Stimulated activated CD4-positive, alpha-beta T cell treated with anti-CD3 and anti-CD28 coated beads, Interleukin-1b, Interleukin-23, amount 100 ng/mL, for 48 hours (primary cell): ENCODE results near the gene ZNF883.

Source experiments
- DNase-seq: peaks from one replicate; pipeline ENCODE4 v3.0.0-alpha.2; 2020

Gene ZNF883

DNA sequence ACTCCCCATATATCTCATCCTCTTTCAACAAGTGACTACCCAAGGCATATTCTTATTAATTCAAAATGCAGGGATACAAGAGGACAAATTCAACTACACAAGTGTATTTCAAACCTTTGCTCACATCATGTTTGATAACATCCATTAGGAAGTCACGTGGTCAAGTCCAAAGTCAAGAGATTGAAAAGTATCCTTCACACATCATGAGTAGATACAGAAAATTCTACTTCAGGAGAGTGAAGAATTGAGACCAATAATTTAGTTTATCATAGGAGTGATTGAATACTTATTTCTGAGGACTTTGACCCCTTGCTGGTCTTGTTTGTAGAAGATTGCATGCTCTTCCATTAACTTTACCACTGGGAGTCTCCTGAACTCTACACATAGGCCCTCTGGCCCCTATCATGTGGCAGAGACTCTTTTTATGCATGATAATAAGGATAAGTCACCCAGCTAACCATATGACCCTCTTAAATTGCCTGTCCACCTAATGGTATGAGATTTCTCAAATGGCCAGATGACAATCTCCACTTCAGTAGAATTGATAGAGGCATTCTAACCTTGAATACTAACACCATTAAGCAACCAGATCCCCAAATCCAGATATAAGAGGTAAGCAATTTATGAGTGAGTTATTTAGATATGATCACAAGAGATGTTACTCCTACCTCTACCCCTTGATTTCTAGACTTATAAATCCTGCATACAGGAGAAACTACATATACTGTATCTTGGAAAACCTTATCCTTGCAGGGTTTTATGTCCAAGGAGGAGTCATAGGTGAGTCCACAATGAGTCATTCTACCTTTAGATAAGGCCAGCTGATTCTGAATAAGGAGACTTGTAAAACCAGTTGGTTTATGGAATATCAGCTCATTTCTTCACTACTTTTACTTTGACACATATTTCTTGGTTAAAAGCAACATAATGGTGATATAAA is 94.7 kb downstream of the ZNF883 start:
- DNase-seq: no peak

DNA sequence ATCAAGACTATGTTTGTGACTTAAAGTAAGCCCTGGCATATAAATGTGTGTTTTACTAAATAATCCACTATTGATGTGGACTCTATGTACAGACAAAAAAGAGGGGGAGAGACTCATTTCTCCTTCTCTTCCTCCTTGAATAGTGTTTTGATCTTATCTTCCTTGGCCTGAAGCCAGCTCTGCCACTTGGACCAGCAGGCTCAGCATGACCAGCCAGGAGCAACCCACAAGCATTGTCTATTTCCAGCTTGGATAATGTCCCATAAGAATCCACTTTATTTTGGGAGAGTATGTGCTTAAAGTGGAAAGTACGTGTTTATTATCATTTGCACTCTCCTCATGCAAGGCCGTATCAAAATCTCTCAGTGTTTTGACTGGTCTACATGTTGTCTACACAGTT is 97.5 kb downstream of the ZNF883 start:
- no peak for DNase-seq

GRCh38 chr9:112913326-112913725 is 98.7 kb downstream of the ZNF883 start:
- no peak for DNase-seq

- no peak for DNase-seq
Measured at GRCh38 chr9:112912636-112913035, 99.4 kb downstream of the ZNF883 start.

DNA sequence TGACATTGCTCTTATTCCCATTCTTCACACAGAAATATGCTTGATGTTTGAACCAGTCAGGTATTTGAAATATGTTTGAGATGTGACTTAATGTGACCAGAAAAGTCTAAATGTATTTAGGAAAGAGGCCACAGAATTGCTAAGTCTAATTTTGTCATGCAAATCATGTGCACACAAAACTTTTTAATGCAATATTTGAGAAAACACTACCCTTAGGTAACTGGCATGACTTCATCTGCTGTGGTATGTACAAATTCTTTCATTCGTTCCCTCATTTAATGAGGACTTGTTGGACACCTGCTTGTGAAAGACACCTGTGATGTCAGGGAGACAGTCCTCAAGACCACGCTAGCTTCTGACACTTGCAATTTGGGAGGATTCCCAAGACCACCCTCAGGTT is 100.3 kb downstream of the ZNF883 start:
- no peak for DNase-seq
